SU-DHL-6 (cell line): ENCODE data around the gene SLC25A20.

ENCODE experiments used
- CTCF ChIP-seq: fragments of 200-600 bp; sonication (generic); IDR thresholded peaks from one replicate; pipeline ENCODE4 v1.5.1; 2017; ENCODE audit warnings: antibody characterized with exemption, mild to moderate bottlenecking, low read length, moderate library complexity; ENCODE audit not compliant: insufficient read depth, poor library complexity, severe bottlenecking
- EZH2phosphoT487 ChIP-seq: fragments of 200-600 bp; sonication (generic), shearing (Covaris generic); conservative IDR thresholded peaks from 2 replicates; pipeline ENCODE4 v1.6.1; 2018; ENCODE audit warnings: mild to moderate bottlenecking, antibody characterized with exemption, low read length, moderate library complexity, mixed read lengths

GRCh38 chr3:48899273-48899672, 591 bp upstream of the SLC25A20 start:
- TF ChIP-seq CTCF (no peak), EZH2phosphoT487 (no peak)
